Astrocyte of the cerebellum (primary cell): ENCODE results near the gene MYO1E.
A peak's percentile ranks its signal among the peaks of the same experiment; 100 is the strongest.
"Not testable (repeated sequence)": the region's sequence is repeated elsewhere in the genome, so short reads cannot be mapped to it uniquely, and the experiment has no call there.

ENCODE experiments used
- DNase-seq: peaks from one replicate; pipeline ENCODE4 v3.0.0-alpha.2; 2011; ENCODE audit warnings: low read depth
- H3K4me3 ChIP-seq: 2 replicates; pipeline ENCODE4 v1.5.1; 2011; ENCODE audit warnings: mild to moderate bottlenecking, low read depth, low read length, moderate library complexity
- CTCF ChIP-seq: IDR thresholded peaks from 2 replicates; pipeline ENCODE4 v1.5.1; 2012; ENCODE audit warnings: low read length, low read depth, moderate library complexity, mild to moderate bottlenecking; ENCODE audit errors: missing control alignments
- in situ Hi-C: cut with HindIII; loops from 2 replicates; pipeline ENCODE4 v1.10.0; 2017; ENCODE audit warnings: low sequenced_read_pairs

The MYO1E gene

GRCh38 chr15:59153466-59153865 is 219.2 kb downstream of the MYO1E start:
- in situ Hi-C loops: no loop called here
- H3K4me3 ChIP-seq: no peak overlapping the region
- no peak for DNase-seq
- TF ChIP-seq CTCF: no peak

DNA sequence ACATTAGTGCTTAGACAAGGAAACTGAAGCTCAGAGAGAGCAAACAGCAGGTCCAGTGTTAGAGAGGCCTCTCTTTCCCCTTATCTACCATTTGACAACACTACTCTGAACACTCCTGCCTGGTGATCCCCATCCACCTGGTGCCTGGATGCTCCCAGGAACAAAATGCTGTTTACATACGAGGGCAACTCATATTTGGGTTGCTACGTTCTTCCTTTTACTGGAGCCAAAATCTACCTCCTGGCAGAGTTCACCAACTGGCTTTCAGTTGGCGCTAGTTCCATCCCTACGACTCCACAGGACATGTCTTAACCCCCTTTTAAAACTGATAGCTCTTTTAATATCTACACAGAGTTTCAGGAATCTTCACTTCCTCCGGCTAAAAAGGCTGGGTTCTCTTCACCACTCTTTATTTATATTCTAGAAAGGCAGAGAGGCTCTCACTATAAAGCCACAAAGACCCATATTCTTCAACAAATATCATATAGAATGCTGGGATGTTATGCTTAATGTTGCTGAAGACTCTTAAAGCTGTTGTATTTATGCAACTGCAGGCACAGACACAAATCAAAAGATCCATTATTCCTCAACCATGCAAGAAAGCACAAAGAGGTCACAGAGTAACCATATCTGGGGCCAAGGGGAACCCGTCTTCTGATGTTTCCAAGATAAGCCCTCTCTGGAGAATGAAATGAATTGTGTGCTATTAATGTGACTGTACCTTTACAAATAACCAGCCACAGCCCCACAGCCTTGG is 219.8 kb downstream of the MYO1E start:
- no peak overlapping the region for H3K4me3 ChIP-seq
- in situ Hi-C loops: no loop called here
- DNase-seq: no peak
- TF ChIP-seq CTCF: no peak

DNA sequence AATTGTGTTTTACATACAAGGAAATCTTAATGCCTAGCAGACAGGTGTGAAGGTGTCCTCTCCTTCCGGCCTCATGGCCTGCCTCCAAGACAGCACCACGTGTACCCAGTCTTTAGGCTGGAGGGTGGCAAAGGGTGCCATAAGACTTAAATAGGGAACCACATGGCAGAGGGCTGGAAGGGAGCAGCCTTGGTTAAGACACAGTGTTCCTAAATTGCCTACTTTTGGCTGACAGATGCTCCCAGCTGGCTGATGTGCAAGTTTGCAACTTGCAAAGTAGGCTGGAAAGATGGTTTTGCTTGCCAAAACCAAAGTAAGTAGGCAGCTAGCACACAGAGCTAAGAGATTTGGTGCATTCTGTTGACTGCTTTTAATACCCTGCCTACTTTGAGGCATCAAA is 222.5 kb downstream of the MYO1E start:
- DNase-seq: no peak

DNA sequence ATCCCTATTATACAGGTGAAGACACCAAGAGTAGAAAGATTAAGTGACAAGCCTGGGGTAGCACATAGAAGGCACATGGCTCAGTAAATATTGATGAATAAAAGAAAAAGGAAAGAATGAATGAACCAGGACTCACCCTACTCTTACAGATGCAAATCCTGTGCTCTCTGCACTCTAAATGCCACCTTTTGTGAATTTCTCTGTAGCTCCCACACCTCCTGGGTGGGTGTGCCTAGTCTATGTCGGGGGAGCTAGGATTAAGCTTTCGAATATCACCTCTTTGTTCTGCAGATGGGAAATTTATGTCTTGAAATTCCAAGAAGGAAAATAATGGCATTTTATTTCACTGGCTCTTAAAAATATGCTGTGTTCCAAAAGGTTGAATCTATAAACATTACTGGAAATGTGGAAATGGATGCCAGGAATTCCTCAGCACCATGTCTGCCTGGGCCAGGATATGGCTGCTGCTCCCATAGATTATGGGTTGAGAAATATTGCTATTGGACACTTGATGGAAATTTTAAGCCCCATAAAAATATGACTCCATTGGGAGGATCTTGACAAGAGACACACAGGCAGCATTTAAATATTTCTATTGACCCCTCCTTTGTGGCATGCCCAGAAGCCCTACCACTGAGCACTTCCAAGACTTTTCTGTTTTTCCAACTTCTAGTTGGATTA is 224.4 kb downstream of the MYO1E start:
- TF ChIP-seq CTCF: no peak
- in situ Hi-C loops: no loop called here
- no peak for DNase-seq
- no peak overlapping the region for H3K4me3 ChIP-seq

More for the DNA sequence above, 222.5 kb downstream of the MYO1E start:
- no peak overlapping the region for H3K4me3 ChIP-seq
- in situ Hi-C loops: no loop called here
- no peak for TF ChIP-seq CTCF

DNA sequence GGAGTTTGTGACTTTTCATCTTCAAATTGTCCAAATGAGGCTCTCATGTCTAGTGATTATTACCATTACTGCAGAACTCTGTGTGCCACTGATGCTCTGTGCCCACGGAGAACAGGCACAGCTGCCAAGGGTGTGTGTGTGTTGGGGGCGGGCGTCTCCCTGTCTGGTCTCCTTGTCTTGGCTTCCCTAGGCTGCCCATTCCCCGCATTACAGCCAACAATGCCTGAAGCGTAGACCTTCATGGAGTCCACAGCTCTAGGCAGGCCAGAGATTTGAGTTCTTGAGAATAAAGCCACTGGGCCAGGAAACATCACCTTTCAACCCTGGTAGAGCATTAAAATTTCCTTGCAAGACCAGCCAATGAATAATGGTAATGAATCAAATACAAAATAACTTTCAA is 225.0 kb downstream of the MYO1E start:
- TF ChIP-seq CTCF: no peak
- no peak overlapping the region for H3K4me3 ChIP-seq
- in situ Hi-C loops: no loop called here
- no peak for DNase-seq

DNA sequence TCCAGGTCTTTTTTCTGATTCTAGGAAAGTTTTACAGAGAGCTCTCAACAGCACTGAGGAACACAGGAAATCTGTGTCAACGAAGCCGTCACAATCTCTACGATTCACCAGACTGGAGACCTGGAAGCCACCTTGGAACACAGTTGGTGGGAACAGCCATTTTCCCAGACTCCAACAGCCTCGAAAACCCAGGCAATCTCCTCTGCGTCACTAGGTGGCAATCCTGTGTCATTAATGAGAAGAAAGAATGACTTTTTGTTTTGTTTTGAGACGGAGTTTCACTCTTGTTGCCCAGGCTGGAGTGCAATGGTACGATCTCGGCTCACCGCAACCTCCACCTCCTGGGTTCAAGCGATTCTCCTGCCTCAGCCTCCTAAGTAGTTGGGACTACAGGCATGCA is 228.1 kb downstream of the MYO1E start:
- H3K4me3 ChIP-seq, DNase-seq, in situ Hi-C loops: not testable (repeated sequence)
- peak; percentile 19 for TF ChIP-seq CTCF
